NCI-H1694 (cell line): ENCODE measurements around the gene KLHL3.

ENCODE experiments used
- DNase-seq: peaks from one replicate; lab custom pipeline; 2025; lab: John Stamatoyannopoulos, UW

KLHL3 gene

DNA sequence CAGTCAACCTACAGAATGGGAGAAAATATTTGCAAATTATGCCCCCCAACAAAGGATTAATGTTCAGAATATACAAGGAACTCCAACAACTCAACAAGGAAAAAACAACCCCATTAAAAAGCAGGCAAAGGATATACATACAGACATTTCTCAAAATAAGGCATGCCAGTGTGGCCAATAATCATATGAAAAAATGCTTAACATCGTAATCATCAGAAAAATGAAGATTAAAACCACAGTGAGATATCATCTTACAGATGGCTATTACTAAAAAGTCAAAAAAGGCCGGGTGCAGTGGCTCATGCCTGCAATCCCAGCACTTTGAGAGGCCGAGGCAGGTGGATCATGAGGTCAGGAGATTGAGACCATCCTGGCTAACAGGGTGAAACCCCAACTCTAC lies 103.2 kb downstream of the KLHL3 start:
- DNase-seq: no peak

DNA sequence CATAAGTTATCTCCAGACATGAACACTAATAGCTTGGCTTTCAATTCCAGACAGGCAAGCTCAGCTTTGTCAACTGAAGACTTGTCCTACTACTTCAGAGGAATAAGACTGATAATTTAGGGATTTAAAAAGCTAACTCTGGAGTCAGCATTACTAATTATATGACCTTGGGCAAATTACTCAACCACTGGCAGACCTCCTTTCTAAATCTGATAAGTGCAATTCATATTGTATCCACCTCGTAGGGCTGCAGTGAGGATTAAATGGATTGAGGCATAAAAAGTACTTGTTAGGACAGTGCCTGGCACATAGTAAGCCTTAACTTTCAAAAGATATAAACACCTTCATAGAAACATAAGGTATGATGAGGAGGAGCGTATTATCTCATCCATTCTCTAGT lies 104.4 kb downstream of the KLHL3 start:
- no peak for DNase-seq

- no peak for DNase-seq
Measured at GRCh38 chr5:137630972-137631370, 104.9 kb downstream of the KLHL3 start.

DNA sequence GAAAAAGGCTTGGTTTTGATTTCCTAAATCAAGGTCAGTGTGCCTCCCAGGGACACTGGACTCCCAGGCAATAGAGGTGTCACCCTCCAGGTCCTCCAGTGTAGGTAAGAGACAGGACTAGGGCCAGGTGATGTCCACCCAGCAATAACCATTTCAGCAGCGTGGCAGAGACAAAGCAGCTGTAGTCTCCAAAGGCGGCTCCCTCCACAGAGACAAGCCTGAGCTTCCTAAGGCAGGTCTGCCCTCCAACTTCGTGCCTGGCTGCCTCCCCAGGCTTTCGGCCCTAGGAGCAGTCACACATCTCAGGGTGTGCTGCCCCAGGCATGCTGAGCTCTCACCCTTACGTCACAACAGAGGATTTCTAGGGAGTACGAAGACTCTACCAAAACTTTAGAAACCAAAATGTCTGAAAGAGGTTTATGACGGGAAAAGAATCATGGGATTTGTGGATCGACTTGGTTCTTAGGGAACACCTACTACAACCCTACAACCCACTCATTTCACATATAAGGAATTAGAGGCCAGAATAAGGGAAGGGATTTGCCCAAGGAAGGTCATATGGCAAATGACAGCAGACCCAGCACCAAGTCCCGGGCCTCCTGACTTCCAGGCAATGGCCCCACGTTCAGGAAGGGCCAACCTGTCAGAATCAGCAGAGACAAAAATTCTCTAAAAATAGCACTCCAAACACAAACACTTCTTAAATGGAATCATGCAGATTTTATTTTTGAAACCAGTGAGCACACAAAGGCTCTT lies 105.5 kb downstream of the KLHL3 start:
- no peak for DNase-seq

- peak; percentile 63 for DNase-seq
Measured at GRCh38 chr5:137629646-137630045, 106.2 kb downstream of the KLHL3 start.

DNA sequence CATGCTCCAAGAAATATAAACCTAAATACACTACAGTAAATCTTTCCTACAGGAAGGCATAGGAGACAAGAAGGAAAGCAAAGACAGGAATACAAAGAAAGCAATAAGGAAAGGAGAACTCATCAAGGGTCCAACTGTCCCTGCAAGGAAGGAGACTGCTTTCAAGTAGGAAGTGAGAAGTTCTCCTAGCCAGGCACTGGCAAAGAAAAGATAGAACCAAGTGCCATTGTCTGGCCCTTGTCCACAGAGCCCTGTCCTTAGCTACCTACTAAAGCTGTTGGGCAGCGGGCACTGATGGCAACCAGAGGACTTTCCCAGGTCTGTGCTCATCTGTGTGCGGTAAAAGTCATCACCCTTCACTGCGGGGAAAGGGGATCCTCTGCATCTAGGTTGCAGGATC lies 108.2 kb downstream of the KLHL3 start:
- no peak for DNase-seq

- no peak for DNase-seq
Measured at GRCh38 chr5:137627293-137627692, 108.6 kb downstream of the KLHL3 start.

GRCh38 chr5:137624786-137625349 lies 111.0 kb downstream of the KLHL3 start:
- no peak for DNase-seq

GRCh38 chr5:137622850-137623249 lies 113.0 kb downstream of the KLHL3 start:
- no peak for DNase-seq

- DNase-seq: no peak
Measured at GRCh38 chr5:137621861-137622823, 113.7 kb downstream of the KLHL3 start.

DNA sequence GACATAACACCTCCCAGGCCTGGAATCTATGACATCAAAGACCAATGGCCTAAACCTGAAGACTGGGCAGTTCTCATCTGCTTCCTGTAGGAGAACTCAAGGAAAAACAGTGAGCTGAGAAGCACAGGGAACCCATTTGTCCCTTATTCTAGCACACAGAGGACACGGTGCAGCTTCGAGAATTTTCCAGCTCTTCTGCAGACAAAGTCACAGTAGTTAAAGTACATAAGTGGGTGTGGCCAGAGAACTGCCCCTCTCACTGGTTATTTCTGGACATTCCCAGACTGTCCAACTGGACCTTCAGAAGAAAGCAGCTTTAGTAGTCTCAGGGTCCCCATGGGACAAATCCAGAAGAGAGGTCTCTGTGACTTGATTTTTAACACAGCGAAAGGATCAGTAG lies 114.6 kb downstream of the KLHL3 start:
- DNase-seq: no peak

- peak; percentile 77 for DNase-seq
Measured at GRCh38 chr5:137619191-137619870, 116.6 kb downstream of the KLHL3 start.

GRCh38 chr5:137618476-137618875 lies 117.4 kb downstream of the KLHL3 start:
- no peak for DNase-seq

- no peak for DNase-seq
Measured at GRCh38 chr5:137617528-137618205, 118.2 kb downstream of the KLHL3 start.

DNA sequence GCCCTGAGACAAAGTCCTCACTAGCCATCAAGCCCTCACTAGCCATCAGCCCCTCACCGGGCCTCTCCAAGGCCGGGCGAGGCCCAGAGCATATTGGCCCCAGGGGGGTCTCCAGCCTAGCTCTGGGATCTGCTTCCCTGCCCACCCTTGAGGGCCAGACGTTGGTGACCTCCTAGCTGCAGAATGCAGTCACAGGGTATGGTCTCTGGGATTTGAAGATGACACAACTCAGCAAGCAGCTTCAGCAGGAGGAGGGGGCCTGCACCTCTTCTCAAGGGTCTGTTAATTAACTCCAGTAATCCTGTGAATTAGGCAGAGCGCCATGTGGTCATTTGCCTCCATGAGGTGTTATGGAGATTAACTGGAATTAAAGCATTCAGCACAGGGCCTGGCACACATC lies 119.8 kb downstream of the KLHL3 start:
- no peak for DNase-seq

GRCh38 chr5:137615171-137615775 lies 120.6 kb downstream of the KLHL3 start:
- no peak for DNase-seq

- no peak for DNase-seq
Measured at GRCh38 chr5:137613554-137614265, 122.2 kb downstream of the KLHL3 start.

DNA sequence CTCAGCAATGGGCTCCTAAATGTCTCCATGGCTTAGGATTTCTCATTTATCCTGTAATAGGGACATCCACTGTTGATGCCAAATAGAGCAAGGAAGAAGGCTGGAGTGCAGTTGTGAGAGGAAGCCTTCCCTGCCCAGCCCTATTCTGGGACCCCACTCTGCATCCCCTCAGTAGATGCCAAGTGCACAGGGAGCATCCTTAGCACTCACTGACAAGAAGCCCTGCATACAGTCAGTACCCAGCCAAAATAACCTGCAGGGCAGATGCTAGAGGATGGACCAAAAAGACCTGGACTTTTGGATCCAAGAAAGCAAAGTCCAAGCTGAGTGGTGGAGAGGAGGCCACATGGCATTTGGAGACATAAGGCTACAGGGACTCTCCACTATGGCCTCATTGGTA lies 123.3 kb downstream of the KLHL3 start:
- no peak for DNase-seq

DNA sequence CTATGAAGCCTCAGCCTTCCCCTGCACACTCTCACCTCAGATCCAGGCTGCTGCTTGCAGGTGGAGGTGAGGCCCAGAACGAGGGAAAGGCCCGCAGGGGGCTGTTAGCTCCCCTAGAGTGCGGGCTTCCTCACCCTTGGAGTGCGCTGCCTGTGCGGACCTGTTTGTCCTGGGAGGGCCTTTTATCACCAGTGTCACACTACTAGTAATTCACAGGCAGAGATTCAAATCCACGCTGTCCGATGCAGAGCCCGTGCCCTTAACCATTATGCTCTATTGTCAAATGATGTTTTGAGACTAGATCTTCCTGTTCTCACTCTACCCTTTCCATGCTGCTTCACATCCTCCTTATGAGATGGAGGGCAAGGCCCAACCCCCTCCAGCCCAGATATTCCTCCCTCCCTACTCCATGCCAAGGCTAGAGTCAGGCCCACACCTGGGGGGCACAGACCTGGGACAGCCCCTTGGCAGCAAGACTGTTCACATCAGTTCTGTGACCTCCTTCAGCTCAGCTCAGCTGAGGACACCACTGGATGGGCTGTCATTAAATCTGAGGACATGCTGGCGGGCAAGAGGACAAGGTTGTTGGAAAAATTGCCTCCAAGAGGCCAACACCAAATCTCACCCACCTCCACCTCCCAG lies 124.0 kb downstream of the KLHL3 start:
- DNase-seq: no peak

DNA sequence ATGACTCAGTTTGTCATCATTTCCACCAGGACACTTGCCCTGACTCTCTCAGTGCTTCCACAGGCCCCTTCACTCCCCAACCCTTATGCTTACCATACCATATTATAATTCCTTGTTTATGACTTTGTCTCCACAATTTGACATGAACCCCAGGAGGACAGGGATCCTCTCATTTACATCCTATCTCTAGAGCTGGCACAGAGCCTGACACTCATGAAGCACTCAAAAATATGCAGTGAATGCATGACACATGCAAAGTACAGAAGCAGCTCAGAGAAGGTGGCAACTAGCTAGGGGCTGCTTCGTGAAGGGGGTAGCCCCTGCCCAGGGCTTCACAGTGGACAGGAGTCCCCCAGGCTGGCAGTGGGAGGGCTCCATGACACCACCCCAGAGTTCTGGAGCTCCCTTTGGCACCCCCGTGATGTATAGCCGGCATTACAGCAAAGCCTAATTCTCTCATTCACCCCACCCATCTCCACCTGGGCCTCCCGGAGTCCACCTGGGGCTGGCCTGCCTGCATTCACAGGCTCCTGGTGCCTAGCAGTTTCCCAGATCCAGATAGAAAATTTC lies 124.8 kb downstream of the KLHL3 start:
- DNase-seq: no peak
